Brain pericyte (primary cell): ENCODE data around the gene TRIAP1.
"Not testable (repeated sequence)": the region's sequence is repeated elsewhere in the genome, so short reads cannot be mapped to it uniquely, and the experiment has no call there.

ENCODE experiments used
- DNase-seq: peaks from one replicate; pipeline ENCODE4 v3.0.0-alpha.2; 2012; ENCODE audit warnings: low read depth, low spot score

TRIAP1 gene

GRCh38 chr12:120445911-120446843 is at the start of gene TRIAP1, which contains the start of gene GATC:
Gene TRIAP1 (minus strand): TSS chr12:120446384. CDS start chr12:120446372, 12 bp downstream.
Gene GATC (plus strand): TSS chr12:120446444. CDS start chr12:120446481, 37 bp downstream.
- no peak for DNase-seq

DNA sequence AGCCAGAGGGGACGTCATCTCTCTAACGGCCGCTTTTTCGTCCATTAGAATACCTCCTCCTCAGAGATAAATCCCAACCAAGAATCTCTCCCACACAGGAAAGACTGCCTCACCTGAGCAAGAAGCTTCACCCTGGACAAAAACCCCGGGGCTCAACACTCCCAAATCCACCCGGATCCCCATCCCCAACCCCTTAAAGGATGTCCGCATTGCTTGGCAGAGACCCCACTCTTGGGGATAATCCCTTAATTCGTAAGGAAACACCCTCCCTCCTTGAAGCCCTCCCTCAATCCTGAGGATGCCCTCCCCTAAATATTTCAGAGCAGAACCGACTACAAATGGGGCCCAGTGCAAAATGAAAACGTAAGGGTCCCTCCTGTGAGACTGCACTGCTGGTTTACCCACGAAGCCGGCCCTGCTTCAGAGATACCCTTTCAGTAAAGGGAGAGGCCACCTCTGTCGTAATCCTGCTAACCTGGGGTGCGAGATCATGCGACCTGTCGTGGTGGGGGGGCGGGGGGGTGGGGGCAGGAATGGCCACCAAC is 49.1 kb upstream of the TRIAP1 start:
- no peak for DNase-seq

DNA sequence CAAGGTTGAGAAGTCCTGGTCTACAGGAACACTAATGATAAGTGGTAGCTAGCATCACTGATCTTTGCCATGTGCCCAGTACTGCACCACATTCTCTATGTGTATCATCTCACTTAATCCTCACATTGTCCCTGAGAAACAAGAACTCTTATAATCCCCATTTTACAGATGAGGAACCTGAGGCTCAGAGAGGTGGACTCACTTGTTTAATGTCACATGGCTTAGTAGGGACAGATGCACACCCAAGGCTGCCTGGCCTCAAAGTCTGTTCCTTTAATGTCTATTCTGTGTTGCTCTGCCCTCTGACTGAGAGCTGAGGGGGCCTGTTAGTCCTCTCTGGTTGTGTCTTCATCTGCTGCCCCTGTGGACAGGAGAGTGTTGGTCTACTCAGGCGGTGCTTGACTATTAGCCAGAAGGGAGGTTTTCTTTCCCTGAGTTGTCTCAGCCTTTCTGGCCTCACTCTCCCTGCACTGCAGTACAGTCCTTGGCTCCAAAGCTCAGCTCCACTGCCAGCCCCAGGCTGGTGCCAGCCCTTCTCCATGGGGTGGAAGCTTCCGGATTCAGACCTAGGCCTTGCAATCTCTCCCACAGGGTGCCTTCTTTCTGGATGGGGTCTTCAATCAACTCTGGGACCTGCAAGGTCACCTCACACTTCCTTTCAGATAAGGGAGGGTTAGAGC is 44.8 kb upstream of the TRIAP1 start:
- no peak for DNase-seq

GRCh38 chr12:120490325-120490724 is 44.1 kb upstream of the TRIAP1 start:
- no peak for DNase-seq

DNA sequence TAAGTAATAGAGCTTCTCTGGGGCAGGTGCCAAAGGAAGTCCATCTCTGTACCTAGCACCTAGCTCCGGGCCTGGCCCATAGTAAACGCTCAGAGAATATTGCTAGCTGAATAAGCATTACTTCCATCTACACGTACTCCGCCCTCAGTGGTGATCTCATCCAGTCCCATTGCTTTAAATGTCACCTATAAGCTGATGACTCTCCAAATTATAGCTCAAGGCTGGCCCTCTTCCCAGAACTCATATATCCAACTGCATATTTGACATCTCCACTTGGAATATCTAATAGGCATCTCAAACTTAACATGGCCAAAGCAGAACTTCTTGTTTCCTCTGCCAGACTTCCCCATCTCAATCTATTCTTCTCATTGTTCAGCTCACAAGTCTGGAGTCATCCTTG is 42.8 kb upstream of the TRIAP1 start:
- DNase-seq: no peak

DNA sequence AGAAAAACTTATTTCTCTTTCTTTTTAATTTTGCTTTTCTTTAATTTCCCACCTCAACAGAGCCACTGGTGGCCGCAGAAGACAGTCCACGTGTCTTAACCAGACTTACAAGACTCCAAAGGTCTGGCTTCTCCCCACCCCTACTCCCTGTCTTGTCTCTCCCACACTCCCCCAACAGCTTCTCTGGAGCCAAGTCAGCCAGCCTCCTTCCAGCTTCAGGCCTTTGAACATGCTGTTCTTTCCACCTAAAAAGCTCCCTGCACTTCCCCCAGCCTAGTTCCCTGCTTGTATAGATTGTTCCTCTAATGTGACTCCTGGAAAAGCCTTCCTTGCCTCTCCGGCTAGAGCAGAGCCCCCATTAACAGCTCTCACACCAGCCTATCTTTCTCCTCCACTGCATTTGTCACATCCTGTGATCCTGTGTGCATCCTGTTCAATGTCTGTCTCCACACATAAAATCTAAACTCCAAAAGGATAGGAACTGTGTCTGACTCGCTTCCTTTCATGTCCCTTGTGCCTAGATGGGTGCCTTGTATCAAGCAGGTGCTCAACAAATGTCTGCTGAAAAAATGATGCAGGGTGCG is 42.0 kb upstream of the TRIAP1 start:
- DNase-seq: no peak

- not testable (repeated sequence) for DNase-seq
These were observed 41.4 kb upstream of the TRIAP1 start for GRCh38 chr12:120487552-120487951.

- no peak for DNase-seq
These were observed 40.0 kb upstream of the TRIAP1 start for GRCh38 chr12:120485961-120486881.

GRCh38 chr12:120483621-120484020 is 37.4 kb upstream of the TRIAP1 start:
- DNase-seq: no peak

DNA sequence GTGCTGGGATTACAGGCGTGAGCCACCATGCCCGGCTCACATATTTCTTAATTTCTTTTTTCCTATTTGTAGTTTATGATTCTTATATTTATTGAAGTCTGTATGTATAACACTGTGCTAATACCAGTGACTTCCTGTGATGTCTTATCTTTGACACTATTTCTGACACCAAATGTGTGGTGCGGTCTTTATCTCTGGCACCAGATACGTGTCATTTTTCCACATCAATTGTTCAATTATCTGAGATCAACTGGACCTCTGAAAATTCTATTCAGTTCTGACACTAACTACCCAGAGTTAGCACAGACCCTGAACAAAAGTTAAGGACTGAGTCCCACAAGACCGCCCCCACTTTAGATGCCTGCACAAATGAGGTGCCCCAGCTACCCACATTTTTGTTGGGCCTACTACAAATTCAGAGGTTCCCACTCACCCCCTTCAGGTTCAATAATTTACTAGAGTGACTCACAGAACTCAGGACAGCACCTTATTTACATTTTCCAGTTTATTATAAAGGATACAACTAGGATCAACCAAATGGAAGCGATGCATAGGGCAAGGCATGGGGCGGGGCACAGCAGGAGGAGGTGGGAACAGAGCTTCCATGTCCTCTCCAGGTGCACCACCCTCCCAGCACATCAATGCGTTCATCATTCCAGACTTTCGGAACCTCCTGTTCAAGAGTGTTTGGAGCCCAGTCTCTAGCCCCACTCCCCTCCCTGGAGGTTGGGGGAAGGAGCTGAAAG is 35.0 kb upstream of the TRIAP1 start:
- no peak for DNase-seq

DNA sequence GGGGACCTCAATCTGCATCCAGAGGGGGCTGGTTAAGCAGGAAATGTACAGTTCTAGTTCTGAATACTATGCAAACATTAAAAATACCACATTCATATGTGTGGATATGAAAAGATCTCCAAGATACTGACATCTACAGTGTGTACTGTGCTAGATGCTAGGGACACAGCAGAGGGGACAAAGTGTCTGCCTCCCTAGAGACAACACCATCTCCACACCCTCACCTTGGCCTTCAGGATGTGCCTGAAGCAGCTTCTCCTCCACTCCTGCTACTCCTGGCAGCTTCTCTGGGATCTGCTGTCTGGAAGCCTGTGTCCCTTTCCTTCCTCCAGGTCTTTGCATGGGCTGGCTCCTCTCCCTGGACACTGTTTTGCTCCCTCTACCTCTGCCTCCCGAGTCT is 34.0 kb upstream of the TRIAP1 start:
- no peak for DNase-seq

GRCh38 chr12:120479458-120479857 is 33.3 kb upstream of the TRIAP1 start:
- DNase-seq: no peak

DNA sequence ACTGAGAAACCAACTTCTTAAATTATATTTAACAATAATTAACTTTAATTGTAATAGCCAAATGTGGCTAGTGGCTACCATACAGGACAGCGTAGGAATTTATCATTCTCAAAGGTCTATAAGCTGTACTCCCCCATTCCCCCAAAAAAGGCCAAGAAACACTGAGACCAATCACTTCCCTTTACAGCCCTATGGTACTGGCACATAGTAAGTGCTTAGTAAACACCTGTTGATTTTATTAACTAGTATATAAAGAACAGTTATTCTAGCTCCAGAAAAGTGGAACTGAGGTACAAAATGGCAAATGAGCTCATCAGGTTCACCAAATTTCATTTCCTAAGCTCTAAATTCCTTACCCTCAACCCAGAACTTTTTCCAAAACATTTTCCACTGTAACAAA is 29.5 kb upstream of the TRIAP1 start:
- DNase-seq: no peak

GRCh38 chr12:120474616-120474960 is 28.4 kb upstream of the TRIAP1 start:
- no peak for DNase-seq

- DNase-seq: no peak
These were observed 27.8 kb upstream of the TRIAP1 start for GRCh38 chr12:120473807-120474615.

- DNase-seq: no peak
These were observed 26.3 kb upstream of the TRIAP1 start for GRCh38 chr12:120472521-120472920.

DNA sequence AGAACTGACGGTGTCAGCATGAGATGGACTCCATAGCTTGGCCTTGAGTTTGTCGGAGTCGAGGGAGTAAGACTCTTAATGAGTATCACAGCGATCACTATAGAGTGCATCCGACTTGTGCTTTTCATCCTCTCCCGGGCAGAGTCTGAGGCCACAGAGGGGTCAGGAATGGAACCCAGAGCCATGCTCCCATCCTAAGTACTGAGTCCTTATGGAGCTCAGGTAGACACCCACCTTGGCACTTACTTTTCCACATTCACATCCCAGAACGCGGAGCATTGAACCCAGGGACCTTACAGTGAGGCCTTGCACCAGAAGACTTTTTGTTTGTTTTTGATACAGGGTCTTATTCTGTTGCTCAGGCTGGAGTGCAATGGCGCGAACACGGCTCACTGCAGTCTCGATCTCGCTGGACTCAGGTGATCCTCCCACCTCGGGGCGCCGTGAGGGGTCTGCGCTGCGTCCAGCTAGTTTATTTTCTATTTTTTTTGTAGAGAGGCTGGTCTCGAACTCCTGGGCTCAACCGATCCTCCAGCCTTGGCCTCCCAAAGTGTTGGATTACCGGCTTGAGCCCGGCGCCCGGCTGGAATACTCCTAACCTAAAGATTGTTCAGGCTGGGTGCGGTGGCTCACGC is 24.1 kb upstream of the TRIAP1 start:
- DNase-seq: no peak

DNA sequence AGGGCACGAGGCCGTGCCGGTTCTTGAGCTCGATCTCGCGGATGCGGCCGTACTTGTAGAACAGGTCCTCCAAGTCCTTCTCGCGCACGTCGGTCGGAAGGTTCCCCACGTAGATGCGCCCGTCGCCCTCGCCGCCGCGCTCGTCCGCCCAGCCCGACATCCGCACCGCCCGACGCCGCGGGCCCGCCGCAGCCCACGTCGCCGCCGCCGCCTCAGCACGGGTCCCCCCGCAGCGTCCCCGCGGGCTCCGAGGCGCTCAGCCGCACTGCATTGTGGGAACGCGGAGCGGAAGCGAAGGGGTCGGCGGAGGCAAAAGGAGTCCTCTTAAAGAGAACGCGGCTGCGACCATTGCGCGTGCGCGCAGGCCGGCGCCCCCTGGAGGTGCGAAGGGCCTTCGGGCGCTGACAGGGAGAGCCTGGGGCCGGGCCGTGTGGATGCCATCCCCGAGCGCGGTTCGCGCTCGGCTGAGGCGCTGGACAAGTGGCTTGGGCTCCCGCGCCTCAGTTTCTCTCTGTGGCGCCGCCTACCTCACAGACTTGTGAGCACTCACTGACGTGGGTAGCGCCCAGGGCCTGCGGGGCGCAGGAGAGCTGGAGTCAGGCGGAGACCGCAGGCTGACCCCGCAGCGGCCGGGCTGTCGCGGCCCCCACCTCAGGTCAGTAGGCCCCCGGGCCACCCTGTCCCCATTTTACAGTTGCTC is 23.4 kb upstream of the TRIAP1 start, which contains the start of gene SRSF9:
Gene SRSF9, minus strand, starts transcription at position 299 of the 700 bp plus-strand sequence. Its CDS starts 139 bp downstream, at position 160.
- peak; percentile 82 for DNase-seq
